Gastrocnemius medialis (tissue), 4 donors: ENCODE measurements around the gene SMIM45.

ENCODE experiments used
- ATAC-seq, 2 donors: fragments of 150-250 bp; one replicate each; pipeline ENCODE4 v1.9.1; 2016
- DNase-seq, 2 donors: peaks; one replicate each; pipeline ENCODE4 v3.0.0-alpha.2; 2019
- H3K27ac ChIP-seq, 4 donors: fragments of 200-600 bp; sonication (generic); 1 replicate in 1 of 4; 2 replicates in 3 of 4; pipeline ENCODE4 v1.5.1; 2016 to 2018; ENCODE audit warnings: mild to moderate bottlenecking in 2 of 4, moderate library complexity in 1 of 4
- H3K27me3 ChIP-seq, 3 donors: fragments of 200-600 bp; sonication (generic) in 2 of 3; 1 replicate in 1 of 3; 2 replicates in 2 of 3; pipeline versions ENCODE4 v1.5.1 to v1.6.0; 2016 to 2019; ENCODE audit warnings: mild to moderate bottlenecking in 1 of 3, moderate library complexity in 1 of 3
- H3K36me3 ChIP-seq, 2 donors: fragments of 200-600 bp; sonication (generic) in 1 of 2; one replicate each; pipeline ENCODE4 v1.5.1; 2017 to 2018
- H3K4me1 ChIP-seq, 2 donors: fragments of 200-600 bp; sonication (generic) in 1 of 2; one replicate each; pipeline ENCODE4 v1.5.1; 2016 to 2017; ENCODE audit warnings: mild to moderate bottlenecking in 2 of 2
- H3K4me3 ChIP-seq, 4 donors: fragments of 200-600 bp; sonication (generic) in 3 of 4; 1 replicate in 1 of 4; 2 replicates in 3 of 4; pipeline ENCODE4 v1.5.1; 2016 to 2019; ENCODE audit warnings: mild to moderate bottlenecking in 2 of 4
- H3K9me3 ChIP-seq, 3 donors: fragments of 200-600 bp; sonication (generic) in 2 of 3; 1 replicate in 1 of 3; 2 replicates in 2 of 3; pipeline ENCODE4 v1.5.1; 2016 to 2019
- CTCF ChIP-seq, 5 experiments: fragments of 450-650 bp in 3 of 5; fragments of 200-600 bp in 2 of 5; sonication (generic) in 2 of 5; IDR thresholded peaks in 4 of 5; conservative IDR thresholded peaks in 1 of 5; 1 replicate in 4 of 5; 2 replicates in 1 of 5; pipeline ENCODE4 v1.5.1; 2016 to 2019; ENCODE audit warnings: antibody characterized with exemption in 5 of 5, mild to moderate bottlenecking in 3 of 5, moderate library complexity in 3 of 5
- POLR2A ChIP-seq, 2 donors: fragments of 450-650 bp; IDR thresholded peaks; one replicate each; pipeline ENCODE4 v1.6.1; 2017; ENCODE audit warnings: antibody characterized with exemption in 2 of 2, mild to moderate bottlenecking in 2 of 2, moderate library complexity in 2 of 2
- in situ Hi-C, 4 donors: fragments of 200-750 bp; cut with MboI; loops; one replicate each; pipeline versions ENCODE4 v1.15.0 to v1.8.0; 2017; ENCODE audit warnings: low sequenced_read_pairs in 4 of 4
- intact Hi-C: fragments of 100-400 bp; cut with DNase I; formaldehyde crosslinking; loops from one replicate; pipeline ENCODE4 v1.15.1; 2023; ENCODE audit warnings: low total_unique reads

The SMIM45 gene

DNA sequence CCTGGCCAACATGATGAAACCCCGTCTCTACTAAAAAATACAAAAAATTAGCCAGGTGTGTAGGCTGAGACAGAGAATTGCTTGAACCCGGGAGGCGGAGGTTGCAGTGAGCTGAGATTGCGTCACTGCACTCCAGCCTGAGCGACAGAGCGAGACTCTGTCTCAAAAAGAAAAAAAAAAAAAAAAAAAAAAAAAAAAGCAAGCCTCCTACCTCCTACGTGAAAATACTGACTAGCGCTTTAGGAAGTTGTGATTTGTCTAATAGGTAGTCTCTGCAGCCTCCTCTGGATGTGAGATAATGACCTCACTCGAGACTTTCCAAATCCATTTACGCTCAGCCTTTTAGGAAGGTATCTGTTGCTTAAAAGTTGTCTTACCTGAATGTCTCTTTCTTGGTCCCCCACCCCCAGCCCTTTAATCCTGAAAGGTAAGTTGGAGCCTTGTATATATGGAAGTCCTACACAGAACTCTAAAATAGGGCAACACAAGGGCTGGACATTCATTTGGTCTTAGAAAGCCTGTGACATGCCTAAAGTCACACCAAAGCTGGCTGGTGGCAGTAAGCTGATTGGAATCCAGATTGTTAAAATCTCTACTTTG lies 22.8 kb downstream of the SMIM45 start:
- in situ Hi-C loops, result loop anchor here in 2 of 4 donors (25.0 kb wide), 1 partner anchor 463 kb away; the partner anchor contains the start of gene NFAM1 (in 2 of the 2)
- Histone ChIP-seq H3K4me1 (peaks cover 0 to 4% of the 10 kb centered on the region in 2 donors), H3K4me3 (no peak overlapping the region), H3K36me3 (no peaks in the 10 kb centered on the region), H3K9me3 (no peaks in the 10 kb centered on the region), H3K27ac (no peak overlapping the region), H3K27me3 (peaks cover 36 to 49% (median 44%) of the 10 kb centered on the region in 3 donors)
- ATAC-seq (no peak), DNase-seq (no peak)
- intact Hi-C loops, result no loop called here
- TF ChIP-seq CTCF (IDR thresholded peaks at IDR 0.05 in 4 of 5, conservative IDR thresholded peaks at IDR 0.05 in 1 of 5) (no peak), POLR2A (IDR thresholded peaks at IDR 0.05) (no peak)

DNA sequence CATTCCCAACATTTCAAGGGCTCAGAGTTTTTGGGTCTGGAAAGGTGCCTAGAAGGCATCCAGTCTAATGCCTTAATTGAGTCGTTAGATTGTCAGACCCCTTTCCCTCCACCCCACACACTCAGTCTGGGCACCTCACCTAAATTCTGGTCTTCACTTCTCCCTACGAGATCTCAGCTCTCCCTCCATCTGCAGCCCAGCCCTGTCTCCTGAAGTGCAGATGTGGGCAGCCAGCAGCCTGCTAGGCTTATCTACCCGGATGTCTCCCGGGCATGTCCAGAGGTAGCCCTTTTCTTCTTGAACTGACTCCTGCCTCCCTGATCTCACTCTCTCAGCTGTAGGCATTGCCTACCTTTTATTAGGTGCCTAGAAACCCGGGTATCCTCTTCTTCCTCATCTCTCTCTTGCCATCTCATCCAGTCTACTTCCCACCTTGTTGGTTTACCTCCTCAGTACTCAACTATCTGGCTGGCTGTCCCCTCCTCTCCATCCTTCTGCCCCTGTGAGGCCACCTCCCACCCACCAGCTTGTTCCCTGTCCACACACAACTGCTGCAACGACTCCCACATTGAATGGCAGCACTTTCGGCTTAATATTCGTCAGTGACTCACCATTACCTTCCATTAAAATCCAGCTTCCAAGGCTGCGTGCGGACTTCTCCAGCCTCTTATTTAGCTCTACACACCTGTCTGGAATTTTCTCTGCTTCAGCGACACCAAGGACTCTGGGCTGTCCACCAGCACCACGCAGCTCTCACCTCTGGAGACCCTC lies 23.5 kb downstream of the SMIM45 start:
- no peak for TF ChIP-seq CTCF (IDR thresholded peaks at IDR 0.05 in 4 of 5, conservative IDR thresholded peaks at IDR 0.05 in 1 of 5)
- Histone ChIP-seq H3K27ac (no peak overlapping the region), H3K4me1 (peaks cover 0 to 4% of the 10 kb centered on the region in 2 donors), H3K9me3 (no peaks in the 10 kb centered on the region), H3K36me3 (no peaks in the 10 kb centered on the region), H3K27me3 (peaks cover 36 to 49% (median 44%) of the 10 kb centered on the region in 3 donors), H3K4me3 (no peak overlapping the region)
- no peak for DNase-seq
- no peak for ATAC-seq
- intact Hi-C loops (no loop called here), in situ Hi-C loops (no loop called here)

GRCh38 chr22:41976070-41976901 lies 24.3 kb downstream of the SMIM45 start:
- TF ChIP-seq POLR2A (IDR thresholded peaks at IDR 0.05) (no peak), CTCF (IDR thresholded peaks at IDR 0.05 in 4 of 5, conservative IDR thresholded peaks at IDR 0.05 in 1 of 5) (no peak)
- no peak for DNase-seq

GRCh38 chr22:41976961-41977566 lies 25.1 kb downstream of the SMIM45 start:
- ATAC-seq (no peak), DNase-seq (no peak)
- in situ Hi-C loops, result no loop called here
- Histone ChIP-seq H3K27me3 (peaks cover 36 to 49% (median 42%) of the 10 kb centered on the region in 3 donors), H3K36me3 (no peaks in the 10 kb centered on the region), H3K4me1 (peaks cover 0 to 4% of the 10 kb centered on the region in 2 donors), H3K9me3 (no peaks in the 10 kb centered on the region), H3K4me3 (peak overlapping the region; percentile 21 to 40 (median 29)), H3K27ac (no peak overlapping the region)
- no peak for TF ChIP-seq POLR2A (IDR thresholded peaks at IDR 0.05)
- TF ChIP-seq CTCF (IDR thresholded peaks at IDR 0.05 in 4 of 5, conservative IDR thresholded peaks at IDR 0.05 in 1 of 5), result no peak
- intact Hi-C loops, result no loop called here

More at GRCh38 chr22:41976070-41976901, 24.3 kb downstream of the SMIM45 start:
- ATAC-seq, result peak; percentile 56 to 72
- Histone ChIP-seq H3K27me3 (peaks cover 36 to 49% (median 44%) of the 10 kb centered on the region in 3 donors), H3K4me1 (peaks cover 0 to 4% of the 10 kb centered on the region in 2 donors), H3K27ac (no peak overlapping the region), H3K9me3 (no peaks in the 10 kb centered on the region), H3K4me3 (peak overlapping the region in 3 of 4 donors; percentile 44 to 59 (median 47)), H3K36me3 (no peaks in the 10 kb centered on the region)
- in situ Hi-C loops (no loop called here), intact Hi-C loops (no loop called here)
